Measurements from ENCODE around the gene KIF18A.

KIF18A gene

GRCh38 chr11:27973851-27974536 is 134.0 kb downstream of the KIF18A start:
- DNase-seq (ENCODE audit: low spot score) = no peak

GRCh38 chr11:27972522-27973170 is 135.3 kb downstream of the KIF18A start:
- no peak for TF ChIP-seq CTCF (IDR thresholded peaks at IDR 0.05; ENCODE audit: extremely low read depth, insufficient read depth, missing control alignments)
- DNase-seq (ENCODE audit: low spot score) = no peak
- in situ Hi-C loops (cut with MboI; ENCODE audit: low pct_unique_long_range_greater_than_20kb, low sequenced_read_pairs, unreplicated experiment) = no loop called here

More at GRCh38 chr11:27973851-27974536, 134.0 kb downstream of the KIF18A start:
- no peak for TF ChIP-seq CTCF (IDR thresholded peaks at IDR 0.05; ENCODE audit: extremely low read depth, insufficient read depth, missing control alignments)
- in situ Hi-C loops (cut with MboI; ENCODE audit: low pct_unique_long_range_greater_than_20kb, low sequenced_read_pairs, unreplicated experiment) = no loop called here

GRCh38 chr11:27971171-27971570 is 136.8 kb downstream of the KIF18A start:
- TF ChIP-seq CTCF (IDR thresholded peaks at IDR 0.05; ENCODE audit: extremely low read depth, insufficient read depth, missing control alignments) = no peak
- no peak for DNase-seq (ENCODE audit: low spot score)
- in situ Hi-C loops (cut with MboI; ENCODE audit: low pct_unique_long_range_greater_than_20kb, low sequenced_read_pairs, unreplicated experiment) = no loop called here

Measured in GM13977 (cell line).